Measurements from ENCODE around the gene BRAT1.
"Not testable (repeated sequence)": the region's sequence is repeated elsewhere in the genome, so short reads cannot be mapped to it uniquely, and the experiment has no call there.

BRAT1 gene

GRCh38 chr7:2555121-2556052 is at the start of gene BRAT1:
BRAT1 (minus strand) TSS chr7:2555524; CDS start chr7:2554431, 1,093 bp downstream.
- DNase-seq, result peak; percentile 94

- DNase-seq, result no peak
These were observed 49.4 kb upstream of the BRAT1 start for GRCh38 chr7:2604608-2605174.

- no peak for DNase-seq
These were observed 48.0 kb upstream of the BRAT1 start for GRCh38 chr7:2603044-2603965.

GRCh38 chr7:2602406-2603043 is 47.2 kb upstream of the BRAT1 start:
- no peak for DNase-seq

- DNase-seq, result no peak
These were observed 46.6 kb upstream of the BRAT1 start for GRCh38 chr7:2601907-2602306.

- no peak for DNase-seq
These were observed 45.7 kb upstream of the BRAT1 start for GRCh38 chr7:2601065-2601464.

- no peak for DNase-seq
These were observed 43.0 kb upstream of the BRAT1 start for GRCh38 chr7:2598154-2598823.

GRCh38 chr7:2597273-2597640 is 41.9 kb upstream of the BRAT1 start:
- no peak for DNase-seq

GRCh38 chr7:2596464-2597272 is 41.3 kb upstream of the BRAT1 start:
- DNase-seq, result no peak

GRCh38 chr7:2595258-2595860 is 40.0 kb upstream of the BRAT1 start:
- no peak for DNase-seq

GRCh38 chr7:2594599-2594998 is 39.3 kb upstream of the BRAT1 start:
- no peak for DNase-seq

GRCh38 chr7:2593036-2593727 is 37.9 kb upstream of the BRAT1 start:
- DNase-seq, result no peak

- DNase-seq, result no peak
These were observed 37.1 kb upstream of the BRAT1 start for GRCh38 chr7:2592375-2592865.

GRCh38 chr7:2589941-2590340 is 34.6 kb upstream of the BRAT1 start:
- DNase-seq, result not testable (repeated sequence)

- DNase-seq, result no peak
These were observed 34.0 kb upstream of the BRAT1 start for GRCh38 chr7:2589341-2589740.

GRCh38 chr7:2587778-2588177 is 32.5 kb upstream of the BRAT1 start:
- DNase-seq, result no peak

- no peak for DNase-seq
These were observed 31.8 kb upstream of the BRAT1 start for GRCh38 chr7:2587134-2587533.

GRCh38 chr7:2586326-2587020 is 31.1 kb upstream of the BRAT1 start:
- DNase-seq, result no peak

- DNase-seq, result no peak
These were observed 30.1 kb upstream of the BRAT1 start for GRCh38 chr7:2585446-2585845.

All from activated CD4-positive, alpha-beta T cell treated with anti-CD3 and anti-CD28 coated beads, Interleukin-2, amount 50 U/mL, for 4 hours (primary cell).